ENCODE data around the gene ATP12A.

- TF ChIP-seq CTCF (IDR thresholded peaks at IDR 0.05) (no peak), POLR2A (IDR thresholded peaks at IDR 0.05) (no peak)
Measured at GRCh38 chr13:24724714-24725113, 44.5 kb downstream of the ATP12A start.

All from body of pancreas (tissue), 4 donors.